CD8-positive, alpha-beta memory T cell (primary cell): ENCODE measurements around the gene TNRC18. TPM values are rescaled to one million over a fixed set of nuclear protein-coding genes. Genes with fewer than 3 reads are reported as not detected.
"Not testable (repeated sequence)": the region's sequence is repeated elsewhere in the genome, so short reads cannot be mapped to it uniquely, and the experiment has no call there.

Experiments
- CTCF ChIA-PET: fragments of 350-600 bp; sonication (Branson Sonifier 250); formaldehyde crosslinking; loops from one replicate; lab custom pipeline; 2021; ENCODE audit warnings: antibody characterized with exemption; lab: Charles Lee
- POLR2A ChIA-PET: fragments of 350-600 bp; sonication (Branson Sonifier 250); formaldehyde crosslinking; loops from one replicate; lab custom pipeline; 2021; ENCODE audit warnings: antibody characterized with exemption; lab: Charles Lee
- DNase-seq, 5 donors: peaks; one replicate each; pipeline versions ENCODE4 v3.0.0 to v3.0.0-alpha.2; 2020 to 2022; ENCODE audit warnings: mixed read lengths in 1 of 5
- H3K27ac ChIP-seq: one replicate; pipeline ENCODE4 v1.7.0; 2013; ENCODE audit warnings: low read depth, mild to moderate bottlenecking, low read length, moderate library complexity
- H3K27me3 ChIP-seq: 2 replicates; pipeline ENCODE4 v1.7.0; 2013; ENCODE audit warnings: low read length, mild to moderate bottlenecking; ENCODE audit not compliant: insufficient read depth, poor library complexity, severe bottlenecking
- H3K36me3 ChIP-seq: 2 replicates; pipeline ENCODE4 v1.7.0; 2013; ENCODE audit warnings: mild to moderate bottlenecking, low read length, moderate library complexity; ENCODE audit not compliant: insufficient read depth
- H3K4me1 ChIP-seq: 2 replicates; pipeline ENCODE4 v1.7.0; 2013; ENCODE audit warnings: mild to moderate bottlenecking, low read length, moderate library complexity; ENCODE audit not compliant: insufficient read depth
- H3K4me3 ChIP-seq: 2 replicates; pipeline ENCODE4 v1.7.0; 2013; ENCODE audit warnings: mild to moderate bottlenecking, low read length
- H3K9me3 ChIP-seq: 2 replicates; pipeline ENCODE4 v1.7.0; 2013; ENCODE audit warnings: mild to moderate bottlenecking, low read length
- H3K27ac Mint-ChIP-seq, 8 donors: one replicate each; pipeline ENCODE4 v1.8.0; 2020 to 2021; ENCODE audit warnings: mixed read lengths in 8 of 8, mild to moderate bottlenecking in 6 of 8, inconsistent platforms in 3 of 8, moderate library complexity in 3 of 8
- H3K27me3 Mint-ChIP-seq, 2 donors: one replicate each; pipeline ENCODE4 v1.8.0; 2020 to 2021; ENCODE audit warnings: mixed read lengths in 2 of 2, mild to moderate bottlenecking in 1 of 2, moderate library complexity in 1 of 2
- H3K36me3 Mint-ChIP-seq, 3 donors: one replicate each; pipeline ENCODE4 v1.8.0; 2020 to 2021; ENCODE audit warnings: mixed read lengths in 3 of 3, inconsistent platforms in 1 of 3, mild to moderate bottlenecking in 1 of 3
- H3K4me1 Mint-ChIP-seq, 3 donors: one replicate each; pipeline ENCODE4 v1.8.0; 2020 to 2021; ENCODE audit warnings: mixed read lengths in 3 of 3, inconsistent platforms in 1 of 3, mild to moderate bottlenecking in 1 of 3
- H3K4me3 Mint-ChIP-seq, 7 donors: one replicate each; pipeline ENCODE4 v1.8.0; 2020 to 2021; ENCODE audit warnings: mixed read lengths in 7 of 7, mild to moderate bottlenecking in 6 of 7, moderate library complexity in 4 of 7, inconsistent platforms in 2 of 7
- H3K9me3 Mint-ChIP-seq, 5 donors: one replicate each; pipeline ENCODE4 v1.8.0; 2020 to 2022; ENCODE audit warnings: mixed read lengths in 5 of 5, mild to moderate bottlenecking in 3 of 5, moderate library complexity in 2 of 5, inconsistent platforms in 1 of 5
- polyA plus RNA-seq: library from polyadenylated mRNA; unstranded; fragments of 300-500 nt; fragmentation: Illumina TruSeq; gene quantifications from one replicate; pipeline ENCODE4 v1.2.3, GENCODE V29; 2021
- total RNA-seq, 2 experiments: library from RNA; stranded (reverse); gene quantifications; one replicate each; pipeline ENCODE4 v1.2.3, GENCODE V29; 2021

The TNRC18 gene
- total and polyA plus RNA-seq, 3 experiments from 2014 or later: 2.1 to 47.4 (median 44.7) TPM

DNA sequence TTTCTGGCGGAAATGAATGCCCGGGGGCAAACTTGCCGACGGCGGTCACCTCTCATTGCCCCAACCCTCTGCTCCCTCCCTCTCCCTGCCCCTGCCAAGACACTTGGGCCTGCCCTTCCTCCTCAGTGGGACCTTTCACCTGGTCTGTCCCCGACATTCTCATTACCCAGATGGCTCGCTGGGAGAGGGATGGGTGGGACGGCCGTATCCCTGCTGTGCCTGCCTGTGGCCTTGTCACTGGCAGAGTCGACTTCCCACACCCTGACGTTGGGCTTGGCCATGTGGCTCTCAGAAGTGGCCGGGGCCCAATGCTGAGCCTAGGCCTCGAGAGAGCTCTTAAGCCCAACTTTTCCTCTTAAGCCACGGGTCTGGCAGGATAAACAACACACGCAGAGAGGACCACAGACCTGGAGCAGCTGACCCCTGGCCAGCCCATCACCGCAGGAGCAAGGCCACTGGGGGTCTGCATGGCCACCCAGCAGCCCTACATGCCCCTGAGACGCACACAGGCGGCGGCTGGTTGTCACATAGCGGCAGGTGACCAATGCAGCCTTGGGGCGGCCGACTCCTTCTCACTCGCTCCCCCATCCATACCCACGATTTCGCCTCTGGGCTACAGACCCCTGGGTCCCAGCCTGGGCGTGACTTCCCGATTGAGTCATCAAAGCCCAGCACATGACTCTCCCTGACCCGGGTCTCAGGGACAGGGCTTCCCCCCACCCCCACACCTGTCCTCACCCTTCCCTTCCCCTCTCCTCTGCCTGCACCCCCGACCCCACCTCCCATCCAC, 100.8 kb downstream of the TNRC18 start:
- Histone ChIP-seq H3K36me3 (peaks cover 8% of the 10 kb centered on the region), H3K4me1 (no peaks in the 10 kb centered on the region), H3K4me3 (no peak overlapping the region), H3K9me3 (peaks cover 4% of the 10 kb centered on the region), H3K27me3 (no peaks in the 10 kb centered on the region), H3K27ac (no peak overlapping the region)
- CTCF ChIA-PET: no interaction called here
- POLR2A ChIA-PET: no interaction called here
- no peaks in the 10 kb centered on the region for H3K27me3 Mint-ChIP-seq
- H3K4me1 Mint-ChIP-seq: peaks cover 0 to 6% (median 0%) of the 10 kb centered on the region in 3 donors
- H3K27ac Mint-ChIP-seq: no peak overlapping the region
- H3K4me3 Mint-ChIP-seq: no peak overlapping the region
- peak in 1 of 5 donors; percentile 45 for DNase-seq
- peaks cover 9 to 17% (median 12%) of the 10 kb centered on the region in 5 donors for H3K9me3 Mint-ChIP-seq
- peaks cover 24 to 74% (median 30%) of the 10 kb centered on the region in 3 donors for H3K36me3 Mint-ChIP-seq

DNA sequence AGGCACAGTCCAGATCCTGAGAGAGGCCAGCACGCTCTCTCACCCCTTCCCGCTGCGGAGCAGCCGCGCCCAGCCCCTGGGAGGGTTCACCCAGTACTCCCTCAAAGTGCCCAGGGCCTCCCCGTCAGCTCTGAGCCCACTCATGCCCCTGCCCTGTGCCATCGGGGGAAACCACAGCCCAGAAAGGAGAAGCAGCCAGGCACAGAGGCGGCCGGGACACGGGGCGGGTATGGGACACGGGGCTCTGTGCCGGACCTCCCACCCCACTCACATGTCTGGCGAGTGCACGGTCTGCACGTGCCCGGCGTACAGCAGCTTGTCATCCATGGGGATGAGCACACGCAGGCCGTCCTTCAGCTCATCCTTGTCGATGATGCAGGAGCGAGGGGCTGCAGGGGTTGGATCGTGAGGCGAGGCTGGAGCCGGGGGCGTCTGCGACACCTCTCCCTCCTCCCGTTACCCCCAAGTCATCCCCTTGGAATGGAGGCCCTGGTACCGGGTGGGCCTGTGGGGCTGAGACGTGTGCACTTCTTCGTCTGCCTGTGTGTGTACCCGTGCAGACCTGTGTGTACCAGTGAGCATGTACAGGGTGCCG, 102.7 kb downstream of the TNRC18 start:
- H3K4me1 ChIP-seq: no peaks in the 10 kb centered on the region
- Mint-ChIP-seq H3K4me1 (no peaks in the 10 kb centered on the region), H3K9me3 (peaks cover 9 to 17% (median 12%) of the 10 kb centered on the region in 5 donors), H3K4me3 (no peak overlapping the region), H3K27me3 (no peaks in the 10 kb centered on the region), H3K36me3 (peaks cover 25 to 71% (median 30%) of the 10 kb centered on the region in 3 donors), H3K27ac (no peak overlapping the region)
- no peak overlapping the region for H3K4me3 ChIP-seq
- peaks cover 4% of the 10 kb centered on the region for H3K36me3 ChIP-seq
- POLR2A ChIA-PET: no interaction called here
- no peak overlapping the region for H3K27ac ChIP-seq
- peaks cover 4% of the 10 kb centered on the region for H3K9me3 ChIP-seq
- H3K27me3 ChIP-seq: no peaks in the 10 kb centered on the region
- CTCF ChIA-PET: no interaction called here
- no peak for DNase-seq

DNA sequence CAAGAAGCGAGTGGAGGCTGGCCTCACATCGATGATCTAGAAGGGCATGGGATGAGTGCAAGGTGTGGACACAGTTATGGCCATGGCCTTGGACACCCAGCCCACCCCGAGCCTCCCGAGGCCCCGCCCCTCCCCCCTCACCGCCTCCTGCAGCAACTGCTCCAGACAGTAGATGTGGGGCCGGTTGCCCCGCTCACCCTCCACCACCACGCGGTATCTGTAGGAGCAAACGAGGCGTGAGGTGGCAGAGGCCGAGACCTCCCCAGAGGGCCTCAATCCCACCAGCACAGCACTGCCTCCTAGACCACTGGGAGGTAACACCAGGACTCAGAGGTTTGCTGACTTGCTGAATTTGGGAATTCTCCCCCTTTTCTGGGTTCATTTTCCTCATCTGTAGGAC, 103.2 kb downstream of the TNRC18 start:
- Mint-ChIP-seq H3K36me3 (peaks cover 25 to 74% (median 30%) of the 10 kb centered on the region in 3 donors), H3K4me1 (no peaks in the 10 kb centered on the region), H3K9me3 (peaks cover 9 to 17% (median 12%) of the 10 kb centered on the region in 5 donors), H3K4me3 (no peak overlapping the region), H3K27me3 (no peaks in the 10 kb centered on the region), H3K27ac (no peak overlapping the region)
- ChIA-PET CTCF (no interaction called here), POLR2A (no interaction called here)
- no peaks in the 10 kb centered on the region for H3K27me3 ChIP-seq
- peaks cover 4% of the 10 kb centered on the region for H3K36me3 ChIP-seq
- no peak overlapping the region for H3K27ac ChIP-seq
- peaks cover 4% of the 10 kb centered on the region for H3K9me3 ChIP-seq
- no peak overlapping the region for H3K4me3 ChIP-seq
- H3K4me1 ChIP-seq: no peaks in the 10 kb centered on the region
- no peak for DNase-seq

DNA sequence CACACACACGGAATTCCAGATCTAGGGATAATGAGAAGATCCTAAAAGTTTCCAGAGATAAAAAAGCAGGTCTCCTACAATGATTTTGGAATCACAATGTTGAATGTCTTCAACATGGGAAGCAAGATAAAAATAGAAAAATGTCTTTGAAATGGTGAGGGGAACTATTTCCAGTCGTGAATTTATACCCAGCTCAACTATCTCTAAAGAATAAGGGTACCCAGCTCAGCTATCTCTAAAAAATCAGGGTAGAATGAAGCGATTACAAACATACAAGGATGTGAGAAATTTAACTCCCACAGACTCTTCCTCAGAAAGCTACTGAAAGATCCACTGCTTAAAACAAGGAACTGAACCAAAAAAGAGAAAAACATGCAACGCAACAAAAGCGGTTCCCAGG, 105.0 kb downstream of the TNRC18 start:
- H3K4me1 ChIP-seq, CTCF ChIA-PET, H3K4me3 ChIP-seq, H3K27me3 Mint-ChIP-seq, DNase-seq, H3K4me1 Mint-ChIP-seq, H3K36me3 ChIP-seq, H3K27me3 ChIP-seq, H3K27ac ChIP-seq, H3K9me3 ChIP-seq, POLR2A ChIA-PET, H3K4me3 Mint-ChIP-seq: not testable (repeated sequence)
- peaks cover 9 to 17% (median 12%) of the 10 kb centered on the region in 5 donors for H3K9me3 Mint-ChIP-seq
- peaks cover 25 to 77% (median 27%) of the 10 kb centered on the region in 3 donors for H3K36me3 Mint-ChIP-seq
- peak overlapping the region in 1 of 8 donors; percentile 67 for H3K27ac Mint-ChIP-seq

DNA sequence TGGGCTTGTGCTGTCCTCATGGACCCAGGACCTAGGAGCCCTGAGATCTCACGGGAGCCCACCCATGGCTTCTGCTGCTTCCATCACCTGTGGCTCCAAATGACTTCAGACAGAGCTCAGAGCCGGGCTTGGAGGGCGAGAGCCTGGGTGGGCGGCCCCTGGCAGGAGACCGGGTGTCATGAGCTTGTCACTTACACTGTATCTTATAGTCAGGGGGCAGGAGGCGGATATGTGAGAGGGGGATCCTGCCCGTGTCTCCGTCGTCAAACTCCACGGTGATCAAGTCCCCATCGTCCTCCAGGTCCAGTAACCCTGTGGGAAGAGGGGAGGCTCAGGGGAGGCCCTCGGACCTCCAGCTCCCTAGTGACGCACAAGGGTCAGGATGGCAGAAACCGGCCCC, 107.9 kb downstream of the TNRC18 start:
- Histone ChIP-seq H3K36me3 (peaks cover 8% of the 10 kb centered on the region), H3K9me3 (peaks cover 4% of the 10 kb centered on the region), H3K27ac (no peak overlapping the region), H3K4me1 (no peaks in the 10 kb centered on the region), H3K27me3 (no peaks in the 10 kb centered on the region), H3K4me3 (no peak overlapping the region)
- CTCF ChIA-PET: no interaction called here
- Mint-ChIP-seq H3K9me3 (peaks cover 6 to 17% (median 12%) of the 10 kb centered on the region in 5 donors), H3K27ac (peak overlapping the region in 1 of 8 donors; percentile 90), H3K27me3 (no peaks in the 10 kb centered on the region), H3K4me1 (no peaks in the 10 kb centered on the region), H3K36me3 (peaks cover 23 to 71% (median 24%) of the 10 kb centered on the region in 3 donors), H3K4me3 (peak overlapping the region in 1 of 7 donors; percentile 48)
- POLR2A ChIA-PET: no interaction called here
- DNase-seq: peak in 1 of 5 donors; percentile 42

DNA sequence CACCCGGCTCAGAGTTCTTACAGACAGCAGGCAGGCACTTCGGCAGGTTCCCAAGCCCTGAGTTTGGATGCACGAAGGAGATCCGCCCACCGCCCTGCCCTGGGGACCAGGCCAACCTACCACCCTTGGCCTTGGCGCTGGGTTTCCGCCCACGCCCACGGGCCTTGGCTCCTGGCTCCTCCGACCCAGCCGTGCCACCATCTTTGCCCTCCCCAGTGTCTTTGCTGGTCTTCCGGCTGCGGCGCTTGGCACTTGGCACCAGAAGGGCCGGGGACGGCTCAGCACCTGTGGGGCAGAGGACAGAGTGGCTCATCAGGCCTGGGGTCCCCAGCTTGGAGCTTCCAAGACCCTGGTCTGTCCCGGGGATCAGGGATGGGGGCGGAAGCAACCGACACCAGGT, 108.8 kb downstream of the TNRC18 start:
- Mint-ChIP-seq H3K4me3 (no peak overlapping the region), H3K27ac (no peak overlapping the region), H3K9me3 (peaks cover 6 to 17% (median 12%) of the 10 kb centered on the region in 5 donors), H3K27me3 (no peaks in the 10 kb centered on the region), H3K36me3 (peaks cover 19 to 69% (median 23%) of the 10 kb centered on the region in 3 donors), H3K4me1 (no peaks in the 10 kb centered on the region)
- Histone ChIP-seq H3K4me1 (no peaks in the 10 kb centered on the region), H3K27ac (no peak overlapping the region), H3K4me3 (no peak overlapping the region), H3K27me3 (no peaks in the 10 kb centered on the region), H3K9me3 (peaks cover 4% of the 10 kb centered on the region), H3K36me3 (peaks cover 10% of the 10 kb centered on the region)
- CTCF ChIA-PET: interaction anchor here (0.7 kb wide), 1 partner anchor 9 kb away, joined by 3 read pairs; no protein-coding TSS in a partner anchor
- DNase-seq: peak in 1 of 5 donors; percentile 32
- POLR2A ChIA-PET: no interaction called here

DNA sequence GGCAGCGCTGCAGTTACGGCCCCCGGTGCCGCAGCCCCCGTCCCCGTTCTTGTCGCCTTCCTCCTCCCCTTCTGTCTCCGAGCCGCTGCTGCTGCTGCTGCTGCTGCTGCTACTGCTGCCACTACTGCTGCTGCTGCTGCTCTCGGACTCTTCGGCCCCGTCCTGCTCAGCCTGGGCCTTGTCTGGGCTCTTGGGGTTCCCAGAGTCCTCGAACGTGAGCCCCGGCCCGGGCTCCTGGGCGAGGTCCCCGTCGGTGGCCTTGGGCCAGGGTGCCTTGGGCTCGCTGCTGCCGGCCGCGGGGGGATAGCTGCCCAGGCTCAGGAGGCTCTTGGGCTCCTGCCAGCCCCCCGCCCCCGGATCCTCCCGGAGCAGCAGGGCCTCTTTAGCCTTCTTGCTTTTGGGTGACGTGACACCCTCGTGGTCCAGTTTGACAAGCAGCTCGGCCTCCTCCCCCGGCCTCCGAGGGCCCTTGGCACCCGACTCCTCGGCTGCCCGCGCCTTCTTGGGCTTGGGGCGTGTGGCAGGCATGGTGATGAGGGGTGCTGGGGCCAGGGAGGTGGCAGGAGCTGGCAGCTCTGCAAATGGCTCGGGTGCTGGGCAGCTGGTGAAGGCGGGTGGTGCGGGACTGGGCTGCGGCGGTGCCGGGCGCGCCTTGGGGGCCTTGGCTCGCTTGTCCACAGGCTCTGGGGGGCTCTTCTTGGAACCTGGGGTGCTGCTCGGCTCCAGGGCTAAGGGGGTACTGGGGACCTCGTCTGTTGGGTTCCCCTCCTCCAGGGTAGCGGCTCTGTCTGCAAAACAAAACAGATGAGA, 110.4 kb downstream of the TNRC18 start:
- H3K27ac ChIP-seq, H3K27ac Mint-ChIP-seq, CTCF ChIA-PET, H3K36me3 ChIP-seq, H3K4me1 Mint-ChIP-seq, H3K9me3 ChIP-seq, H3K4me3 ChIP-seq, H3K27me3 Mint-ChIP-seq, H3K9me3 Mint-ChIP-seq, H3K4me3 Mint-ChIP-seq, DNase-seq, H3K27me3 ChIP-seq, H3K4me1 ChIP-seq: not testable (repeated sequence)
- POLR2A ChIA-PET: interaction anchor here (0.6 kb wide), 2 partner anchors 29 to 94 kb away, joined by 3 read pairs; no protein-coding TSS in a partner anchor
- peaks cover 6 to 60% (median 13%) of the 10 kb centered on the region in 3 donors for H3K36me3 Mint-ChIP-seq
